SK-N-SH (cell line): Measurements from ENCODE around the gene SYNE2. TPM values are rescaled to one million over a fixed set of nuclear protein-coding genes. Genes with fewer than 3 reads are reported as not detected.

ENCODE experiments used
- CTCF ChIA-PET: fragments of 300-600, 350-600 bp; formaldehyde crosslinking; extraction: SDS; loops from one replicate; lab custom pipeline; 2021; lab: Yijun Ruan, JAX
- POLR2A ChIA-PET: fragments of 350-600 bp; sonication (Branson Sonifier 250); formaldehyde crosslinking; extraction: SDS; loops from one replicate; lab custom pipeline; 2020; ENCODE audit warnings: antibody characterized with exemption, inconsistent platforms; lab: Yijun Ruan, JAX
- DNase-seq: peaks from one replicate; pipeline ENCODE4 v3.0.0; 2012
- H2AFZ ChIP-seq: fragments of 200-600 bp; sonication (generic); 2 replicates; pipeline ENCODE4 v1.8.1; 2016; ENCODE audit warnings: antibody characterized with exemption, mild to moderate bottlenecking, low read depth
- H3F3A ChIP-seq: fragments of 200-600 bp; sonication (generic); replicated peaks from 2 replicates; pipeline ENCODE3; 2016; ENCODE audit warnings: antibody characterized with exemption, mild to moderate bottlenecking; ENCODE audit not compliant: insufficient read depth
- H3K27ac ChIP-seq, 2 experiments: fragments of 200-500 bp in 1 of 2; fragments of 200-600 bp in 1 of 2; sonication (Bioruptor generic) in 1 of 2; sonication (generic), shearing (Covaris generic) in 1 of 2; 2 replicates each; pipeline versions ENCODE4 v1.5.1 to v1.6.1; 2014 to 2016; ENCODE audit warnings: low read depth in 2 of 2, inconsistent platforms in 1 of 2, low read length in 1 of 2, mild to moderate bottlenecking in 1 of 2, mixed read lengths in 1 of 2
- H3K27me3 ChIP-seq: fragments of 200-600 bp; sonication (generic), shearing (Covaris generic); 2 replicates; pipeline ENCODE4 v1.6.1; 2016; ENCODE audit warnings: mixed run types; ENCODE audit not compliant: insufficient read depth
- H3K36me3 ChIP-seq, 2 experiments: fragments of 200-500 bp in 1 of 2; fragments of 200-600 bp in 1 of 2; sonication (Bioruptor generic) in 1 of 2; sonication (generic) in 1 of 2; replicated peaks in 1 of 2; 2 replicates each; pipeline versions ENCODE3 to v1.5.1; 2014 to 2016; ENCODE audit warnings: low read length in 1 of 2, mild to moderate bottlenecking in 1 of 2; ENCODE audit not compliant: insufficient read depth in 2 of 2, control insufficient read depth in 1 of 2
- H3K4me1 ChIP-seq, 2 experiments: fragments of 200-500 bp in 1 of 2; fragments of 200-600 bp in 1 of 2; sonication (Bioruptor generic) in 1 of 2; sonication (generic), shearing (Covaris generic) in 1 of 2; 2 replicates each; pipeline versions ENCODE4 v1.5.1 to v1.6.1; 2014 to 2016; ENCODE audit warnings: low read depth in 1 of 2, low read length in 1 of 2, mixed run types in 1 of 2; ENCODE audit not compliant: insufficient read depth in 2 of 2, control insufficient read depth in 1 of 2
- H3K4me2 ChIP-seq: fragments of 200-600 bp; sonication (generic), shearing (Covaris generic); 2 replicates; pipeline ENCODE4 v1.6.1; 2017; ENCODE audit warnings: mixed run types
- H3K4me3 ChIP-seq, 2 experiments: fragments of 200-500 bp in 1 of 2; fragments of 200-600 bp in 1 of 2; sonication (Bioruptor generic) in 1 of 2; sonication (generic), shearing (Covaris generic) in 1 of 2; 2 replicates each; pipeline versions ENCODE4 v1.5.1 to v1.8.1; 2014 to 2016; ENCODE audit warnings: low read depth in 2 of 2, inconsistent platforms in 1 of 2, low read length in 1 of 2, mild to moderate bottlenecking in 1 of 2, mixed read lengths in 1 of 2, moderate library complexity in 1 of 2
- H3K79me2 ChIP-seq: fragments of 200-600 bp; sonication (generic); 2 replicates; pipeline ENCODE4 v1.8.1; 2017; ENCODE audit warnings: mild to moderate bottlenecking; ENCODE audit not compliant: insufficient read depth
- H3K9ac ChIP-seq: fragments of 200-600 bp; sonication (generic); 2 replicates; pipeline ENCODE4 v1.6.1; 2017; ENCODE audit warnings: mixed run types
- H3K9me2 ChIP-seq: fragments of 200-600 bp; sonication (generic); 2 replicates; pipeline ENCODE4 v1.6.1; 2017; ENCODE audit warnings: mixed run types
- H3K9me3 ChIP-seq: fragments of 200-600 bp; sonication (generic); 2 replicates; pipeline ENCODE4 v1.6.1; 2017; ENCODE audit warnings: mixed run types, mild to moderate bottlenecking, moderate library complexity
- H4K20me1 ChIP-seq: fragments of 200-600 bp; sonication (generic); 2 replicates; pipeline ENCODE4 v1.6.1; 2017; ENCODE audit warnings: mild to moderate bottlenecking, mixed run types; ENCODE audit not compliant: insufficient read depth
- ELF1 ChIP-seq: IDR thresholded peaks from 2 replicates; pipeline ENCODE4 v1.4.0; 2012
- EZH2phosphoT487 ChIP-seq: fragments of 200-600 bp; sonication (generic); IDR thresholded peaks from 2 replicates; pipeline ENCODE4 v1.6.1; 2017; ENCODE audit warnings: low read depth, mixed run types, mild to moderate bottlenecking, antibody characterized with exemption, moderate library complexity, borderline replicate concordance
- FOSL2 ChIP-seq: IDR thresholded peaks from 2 replicates; pipeline ENCODE4 v1.4.0; 2012; ENCODE audit warnings: low read depth, mild to moderate bottlenecking, moderate library complexity, borderline replicate concordance
- FOXJ3 ChIP-seq: sonication (generic); formaldehyde crosslinking; IDR thresholded peaks from 2 replicates; pipeline ENCODE4 v1.5.1; 2020; ENCODE audit warnings: mild to moderate bottlenecking, missing genetic modification reagents
- FOXM1 ChIP-seq: IDR thresholded peaks from 2 replicates; pipeline ENCODE4 v1.4.0; 2012; ENCODE audit warnings: low read depth, mild to moderate bottlenecking
- GATA2 ChIP-seq: sonication (generic); formaldehyde crosslinking; IDR thresholded peaks from 2 replicates; pipeline ENCODE4 v1.5.0; 2020; ENCODE audit warnings: mild to moderate bottlenecking, missing genetic modification reagents
- IRF3 ChIP-seq: fragments of 150-350 bp; IDR thresholded peaks from 2 replicates; pipeline ENCODE4 v1.6.1; 2016; ENCODE audit warnings: mild to moderate bottlenecking, low read depth, low read length
- JUND ChIP-seq: IDR thresholded peaks from 2 replicates; pipeline ENCODE4 v1.4.0; 2012
- MEF2A ChIP-seq: IDR thresholded peaks from 2 replicates; pipeline ENCODE4 v1.4.0; 2012; ENCODE audit warnings: low read depth, borderline replicate concordance
- NFIC ChIP-seq: IDR thresholded peaks from 2 replicates; pipeline ENCODE4 v1.4.0; 2012; ENCODE audit warnings: borderline replicate concordance
- NRF1 ChIP-seq: IDR thresholded peaks from 2 replicates; pipeline ENCODE4 v1.6.1; 2012; ENCODE audit warnings: low read depth, mild to moderate bottlenecking, low read length
- RAD21 ChIP-seq: IDR thresholded peaks from 2 replicates; pipeline ENCODE4 v1.6.1; 2012; ENCODE audit warnings: mild to moderate bottlenecking, low read length
- REST ChIP-seq: IDR thresholded peaks from 2 replicates; pipeline ENCODE4 v1.6.1; 2012; ENCODE audit warnings: mild to moderate bottlenecking, low read depth, low read length, moderate library complexity
- RXRA ChIP-seq: IDR thresholded peaks from 2 replicates; pipeline ENCODE4 v1.4.0; 2012; ENCODE audit warnings: low read depth, mild to moderate bottlenecking, borderline replicate concordance
- SMC3 ChIP-seq: IDR thresholded peaks from 2 replicates; pipeline ENCODE4 v1.6.1; 2012; ENCODE audit warnings: low read depth, low read length, improper control_type of control experiment
- TAF1 ChIP-seq: IDR thresholded peaks from 2 replicates; pipeline ENCODE4 v1.6.1; 2012; ENCODE audit warnings: low read depth, mild to moderate bottlenecking, low read length, moderate library complexity, borderline replicate concordance
- TCF12 ChIP-seq: IDR thresholded peaks from 2 replicates; pipeline ENCODE4 v1.4.0; 2012
- USF2 ChIP-seq: fragments of 150-350 bp; IDR thresholded peaks from 2 replicates; pipeline ENCODE4 v1.6.1; 2017; ENCODE audit warnings: antibody characterized with exemption, low read length, low read depth, borderline replicate concordance
- WGBS: methylation state at CpG from one replicate; pipeline ENCODE4 v1.1.6; 2017; ENCODE audit warnings: low lambda C conversion rate; 5-methylcytosine and 5-hydroxymethylcytosine counted together
- polyA plus RNA-seq, 3 experiments: library from polyadenylated mRNA; depleted of rRNA; stranded (reverse); fragments of >200 nt; gene quantifications; 2 replicates each; pipeline ENCODE4 v1.2.3, GENCODE V29; 2012
- TF ChIP-seq, protein P1 (sequence below): fragments of 200-600 bp; sonication (generic); IDR thresholded peaks from 2 replicates; pipeline ENCODE4 v1.6.1; 2017; ENCODE audit warnings: antibody characterized with exemption, mild to moderate bottlenecking, moderate library complexity
- TF ChIP-seq, protein P2 (sequence below): IDR thresholded peaks from 2 replicates; pipeline ENCODE4 v1.4.0; 2012; ENCODE audit warnings: low read depth, borderline replicate concordance

Gene SYNE2
- polyA plus RNA-seq, 1 of the 3 experiments (the other 2 are of a cell fraction): 7.1 TPM

GRCh38 chr14:64069634-64070359 is 217.0 kb downstream of the SYNE2 start (continued):
- TF ChIP-seq, protein P1, sequence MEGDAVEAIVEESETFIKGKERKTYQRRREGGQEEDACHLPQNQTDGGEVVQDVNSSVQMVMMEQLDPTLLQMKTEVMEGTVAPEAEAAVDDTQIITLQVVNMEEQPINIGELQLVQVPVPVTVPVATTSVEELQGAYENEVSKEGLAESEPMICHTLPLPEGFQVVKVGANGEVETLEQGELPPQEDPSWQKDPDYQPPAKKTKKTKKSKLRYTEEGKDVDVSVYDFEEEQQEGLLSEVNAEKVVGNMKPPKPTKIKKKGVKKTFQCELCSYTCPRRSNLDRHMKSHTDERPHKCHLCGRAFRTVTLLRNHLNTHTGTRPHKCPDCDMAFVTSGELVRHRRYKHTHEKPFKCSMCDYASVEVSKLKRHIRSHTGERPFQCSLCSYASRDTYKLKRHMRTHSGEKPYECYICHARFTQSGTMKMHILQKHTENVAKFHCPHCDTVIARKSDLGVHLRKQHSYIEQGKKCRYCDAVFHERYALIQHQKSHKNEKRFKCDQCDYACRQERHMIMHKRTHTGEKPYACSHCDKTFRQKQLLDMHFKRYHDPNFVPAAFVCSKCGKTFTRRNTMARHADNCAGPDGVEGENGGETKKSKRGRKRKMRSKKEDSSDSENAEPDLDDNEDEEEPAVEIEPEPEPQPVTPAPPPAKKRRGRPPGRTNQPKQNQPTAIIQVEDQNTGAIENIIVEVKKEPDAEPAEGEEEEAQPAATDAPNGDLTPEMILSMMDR: no peak
- TF ChIP-seq FOXJ3 (no peak), ELF1 (no peak), NFIC (no peak), FOSL2 (no peak), TCF12 (no peak), RAD21 (no peak), TAF1 (no peak), FOXM1 (no peak), RXRA (no peak), JUND (no peak)
- TF ChIP-seq, all 33 proteins: peak for 0

GRCh38 chr14:64074961-64075612 is 222.3 kb downstream of the SYNE2 start:
- Histone ChIP-seq H3K4me3 (no peak overlapping the region), H3K4me2 (no peak overlapping the region), H3K79me2 (no peaks in the 10 kb centered on the region), H3F3A (no peaks in the 10 kb centered on the region), H3K4me1 (no peaks in the 10 kb centered on the region), H4K20me1 (no peaks in the 10 kb centered on the region), H3K27me3 (no peaks in the 10 kb centered on the region), H2AFZ (no peak overlapping the region), H3K27ac (no peak overlapping the region), H3K36me3 (peaks cover 0 to 8% of the 10 kb centered on the region in 2 experiments), H3K9ac (no peak overlapping the region), H3K9me3 (no peaks in the 10 kb centered on the region), H3K9me2 (no peaks in the 10 kb centered on the region)
- CTCF ChIA-PET: interaction anchor here (1.0 kb wide), 1 partner anchor 25 kb away, joined by 3 read pairs; no protein-coding TSS in a partner anchor
- WGBS: 83% methylated on average over 2 of the region's 2 CpGs
- POLR2A ChIA-PET: no interaction called here
- no peak for DNase-seq
- TF ChIP-seq RAD21 (no peak), IRF3 (no peak), TAF1 (no peak), NFIC (no peak), SMC3 (no peak), TCF12 (no peak), GATA2 (CRISPR knock-in tag) (no peak), NRF1 (no peak), REST (no peak), USF2 (no peak), FOXM1 (no peak), MEF2A (no peak), FOSL2 (no peak), EZH2phosphoT487 (no peak)
- TF ChIP-seq, protein P2, sequence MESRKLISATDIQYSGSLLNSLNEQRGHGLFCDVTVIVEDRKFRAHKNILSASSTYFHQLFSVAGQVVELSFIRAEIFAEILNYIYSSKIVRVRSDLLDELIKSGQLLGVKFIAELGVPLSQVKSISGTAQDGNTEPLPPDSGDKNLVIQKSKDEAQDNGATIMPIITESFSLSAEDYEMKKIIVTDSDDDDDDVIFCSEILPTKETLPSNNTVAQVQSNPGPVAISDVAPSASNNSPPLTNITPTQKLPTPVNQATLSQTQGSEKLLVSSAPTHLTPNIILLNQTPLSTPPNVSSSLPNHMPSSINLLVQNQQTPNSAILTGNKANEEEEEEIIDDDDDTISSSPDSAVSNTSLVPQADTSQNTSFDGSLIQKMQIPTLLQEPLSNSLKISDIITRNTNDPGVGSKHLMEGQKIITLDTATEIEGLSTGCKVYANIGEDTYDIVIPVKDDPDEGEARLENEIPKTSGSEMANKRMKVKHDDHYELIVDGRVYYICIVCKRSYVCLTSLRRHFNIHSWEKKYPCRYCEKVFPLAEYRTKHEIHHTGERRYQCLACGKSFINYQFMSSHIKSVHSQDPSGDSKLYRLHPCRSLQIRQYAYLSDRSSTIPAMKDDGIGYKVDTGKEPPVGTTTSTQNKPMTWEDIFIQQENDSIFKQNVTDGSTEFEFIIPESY: no peak
